KG1 (cell line): ENCODE data around the gene ZNF525.
"Not testable (repeated sequence)": the region's sequence is repeated elsewhere in the genome, so short reads cannot be mapped to it uniquely, and the experiment has no call there.

Experiments used
- DNase-seq: peaks from one replicate; lab custom pipeline; 2025; lab: John Stamatoyannopoulos, UW

Gene ZNF525

GRCh38 chr19:53365134-53365898 lies at the start of gene ZNF525:
ZNF525 (plus strand) TSS chr19:53365705; CDS start chr19:53372282, 6,577 bp downstream.
- DNase-seq = peak; percentile 87

GRCh38 chr19:53328967-53329366 lies 36.5 kb upstream of the ZNF525 start:
- DNase-seq = no peak

- no peak for DNase-seq
Observed at GRCh38 chr19:53332484-53332883, 33.0 kb upstream of the ZNF525 start.

GRCh38 chr19:53333066-53333462 lies 32.4 kb upstream of the ZNF525 start:
- no peak for DNase-seq

GRCh38 chr19:53333463-53334449 lies 31.7 kb upstream of the ZNF525 start, which contains the start of gene ZNF845:
ZNF845 (plus strand) TSS chr19:53333749; CDS start chr19:53341308, 7,559 bp downstream.
- DNase-seq = peak; percentile 93

GRCh38 chr19:53344403-53344802 lies 21.1 kb upstream of the ZNF525 start:
- DNase-seq = not testable (repeated sequence)

- DNase-seq = no peak
Observed at GRCh38 chr19:53355739-53356138, 9.8 kb upstream of the ZNF525 start.

GRCh38 chr19:53357821-53358581 lies 7.5 kb upstream of the ZNF525 start:
- no peak for DNase-seq

- DNase-seq = not testable (repeated sequence)
Observed at GRCh38 chr19:53360056-53360455, 5.4 kb upstream of the ZNF525 start.

GRCh38 chr19:53365899-53366493 lies 491 bp downstream of the ZNF525 start:
- no peak for DNase-seq

GRCh38 chr19:53372196-53372595 lies 6.7 kb downstream of the ZNF525 start:
- DNase-seq = no peak

- DNase-seq = no peak
Observed at GRCh38 chr19:53374288-53374687, 8.8 kb downstream of the ZNF525 start.

- no peak for DNase-seq
Observed at GRCh38 chr19:53374743-53375142, 9.2 kb downstream of the ZNF525 start.

GRCh38 chr19:53381376-53381775 lies 15.9 kb downstream of the ZNF525 start:
- DNase-seq = no peak

GRCh38 chr19:53388168-53388567 lies 22.7 kb downstream of the ZNF525 start:
- no peak for DNase-seq

- no peak for DNase-seq
Observed at GRCh38 chr19:53388904-53389303, 23.4 kb downstream of the ZNF525 start.

- DNase-seq = no peak
Observed at GRCh38 chr19:53389571-53389970, 24.1 kb downstream of the ZNF525 start.

GRCh38 chr19:53389978-53390377 lies 24.5 kb downstream of the ZNF525 start:
- DNase-seq = no peak

GRCh38 chr19:53394522-53394973 lies 29.0 kb downstream of the ZNF525 start:
- DNase-seq = no peak

- DNase-seq = peak; percentile 81
Observed at GRCh38 chr19:53394974-53395839, 29.7 kb downstream of the ZNF525 start, which contains the start of gene ZNF765. ZNF765 (plus strand) TSS chr19:53395149; CDS start chr19:53398016, 2,867 bp downstream.
